DMS114 treated with DMSO at 0.1 percent for 48 hours (cell line): ENCODE data around the gene AGAP1.

Experiments used
- DNase-seq: peaks from one replicate; lab custom pipeline; 2025; ENCODE audit not compliant: unreplicated experiment; lab: John Stamatoyannopoulos, UW

Gene AGAP1

GRCh38 chr2:235727891-235728799 lies 234.3 kb downstream of the AGAP1 start:
- DNase-seq: no peak

- DNase-seq: no peak
These were observed 235.1 kb downstream of the AGAP1 start for GRCh38 chr2:235728800-235729556.

GRCh38 chr2:235729557-235729947 lies 235.7 kb downstream of the AGAP1 start:
- DNase-seq: no peak

GRCh38 chr2:235730115-235730514 lies 236.3 kb downstream of the AGAP1 start:
- no peak for DNase-seq

GRCh38 chr2:235733761-235734160 lies 239.9 kb downstream of the AGAP1 start:
- no peak for DNase-seq

GRCh38 chr2:235734168-235734567 lies 240.3 kb downstream of the AGAP1 start:
- DNase-seq: no peak

GRCh38 chr2:235734688-235735231 lies 240.9 kb downstream of the AGAP1 start:
- no peak for DNase-seq

- DNase-seq: no peak
These were observed 243.6 kb downstream of the AGAP1 start for GRCh38 chr2:235737396-235737795.

- DNase-seq: no peak
These were observed 244.0 kb downstream of the AGAP1 start for GRCh38 chr2:235737840-235738239.

GRCh38 chr2:235739704-235740415 lies 246.0 kb downstream of the AGAP1 start:
- DNase-seq: no peak

- no peak for DNase-seq
These were observed 247.0 kb downstream of the AGAP1 start for GRCh38 chr2:235740821-235741220.

GRCh38 chr2:235744161-235744560 lies 250.3 kb downstream of the AGAP1 start:
- no peak for DNase-seq

- no peak for DNase-seq
These were observed 251.8 kb downstream of the AGAP1 start for GRCh38 chr2:235745597-235745996.

GRCh38 chr2:235746257-235746934 lies 252.6 kb downstream of the AGAP1 start:
- DNase-seq: peak; percentile 59

GRCh38 chr2:235747001-235747785 lies 253.3 kb downstream of the AGAP1 start:
- DNase-seq: no peak

- DNase-seq: no peak
These were observed 253.9 kb downstream of the AGAP1 start for GRCh38 chr2:235747786-235748091.

GRCh38 chr2:235749121-235749770 lies 255.4 kb downstream of the AGAP1 start:
- no peak for DNase-seq

GRCh38 chr2:235749771-235750160 lies 255.9 kb downstream of the AGAP1 start:
- no peak for DNase-seq

- no peak for DNase-seq
These were observed 259.0 kb downstream of the AGAP1 start for GRCh38 chr2:235752846-235753245.
